ENCODE data around the gene GRM4. TPM values are rescaled to one million over a fixed set of nuclear protein-coding genes. Genes with fewer than 3 reads are reported as not detected.

GRM4 gene
- total and polyA plus RNA-seq, 10 of the 15 experiments (the other 5 are each of a cell fraction or from before 2014, with no cell fraction given) = 0.01 to 0.31 (median 0.05) TPM; not detected in 2

- no peak overlapping the region for H3K27ac ChIP-seq (ENCODE audit: control insufficient read depth, insufficient read depth)
- POLR2A ChIA-PET = interaction anchor here (0.6 kb wide), 1 partner anchor 992 kb away, joined by 3 read pairs; no protein-coding TSS in a partner anchor
- H3K4me2 ChIP-seq (ENCODE audit: control insufficient read depth, insufficient read depth) = no peak overlapping the region; the same call in 1 of the 2 replicates
- BruUV-seq (replicated peaks) = no TSS peak
- H4K20me1 ChIP-seq (ENCODE audit: control insufficient read depth, insufficient read depth) = no peaks in the 10 kb centered on the region
- CTCF ChIA-PET = no interaction called here
- in situ Hi-C loops (cut with MboI) (no loop called here), intact Hi-C loops (cut with micrococcal nuclease; ENCODE audit: unreplicated experiment) (no loop called here)
- RAD21 ChIA-PET (ENCODE audit: unreplicated experiment) = no interaction called here
- no peaks in the 10 kb centered on the region for H3K9me3 ChIP-seq (replicated peaks; ENCODE audit: control insufficient read depth, insufficient read depth, low read length)
- H3K9ac ChIP-seq (ENCODE audit: control insufficient read depth, insufficient read depth, low read length) = no peak overlapping the region
- peaks cover 22 to 23% of the 10 kb centered on the region in 2 experiments for H3K27me3 ChIP-seq (replicated peaks in 1 of 2; ENCODE audit: control insufficient read depth in 2 of 2, insufficient read depth in 2 of 2, low read length in 1 of 2)
- WGBS (ENCODE audit: insufficient coverage, insufficient replicate concordance, low lambda C conversion rate, missing lambda C conversion rate) = 33% methylated on average over 23 of the region's 23 CpGs
- ATAC-seq (no peak), FAIRE-seq (no peak), DNase-seq (ENCODE audit: low read depth, low spot score) (no peak)
- H3K4me3 ChIP-seq = no peak overlapping the region
- H3K36me3 ChIP-seq (ENCODE audit: control insufficient read depth in 2 of 2, insufficient read depth in 2 of 2, low read length in 1 of 2) = no peaks in the 10 kb centered on the region
- H2AFZ ChIP-seq (ENCODE audit: control insufficient read depth, low read depth, low read length) = no peak overlapping the region
- SMC1A ChIA-PET (ENCODE audit: uncharacterized antibody, unreplicated experiment) = no interaction called here
- peaks cover 3% of the 10 kb centered on the region for H3K4me1 ChIP-seq (ENCODE audit: control insufficient read depth, insufficient read depth, low read length)
- H3K79me2 ChIP-seq (ENCODE audit: control insufficient read depth, insufficient read depth, low read length) = no peaks in the 10 kb centered on the region
- TF ChIP-seq ZNF687 (IDR thresholded peaks at IDR 0.05) = no peak
- no peak for TF ChIP-seq FOS (IDR thresholded peaks at IDR 0.05; ENCODE audit: borderline replicate concordance, extremely low read depth, insufficient read length)
- no peak for TF ChIP-seq DPF2 (IDR thresholded peaks at IDR 0.05)
- no peak for TF ChIP-seq SIN3A (IDR thresholded peaks at IDR 0.05; ENCODE audit: low read depth, low read length)
- no peak for TF ChIP-seq PRDM15 (CRISPR knock-in tag; IDR thresholded peaks at IDR 0.05)
- no peak for TF ChIP-seq FOXK2 (IDR thresholded peaks at IDR 0.05)
- no peak for TF ChIP-seq SMAD5 (IDR thresholded peaks at IDR 0.05; ENCODE audit: low read depth)
- TF ChIP-seq CEBPB (IDR thresholded peaks at IDR 0.05; ENCODE audit: borderline replicate concordance in 1 of 2, low read depth in 2 of 2, low read length in 2 of 2) = no peak
- no peak for TF ChIP-seq ETV6 (conservative IDR thresholded peaks at IDR 0.05 in 1 of 2, IDR thresholded peaks at IDR 0.05 in 1 of 2; ENCODE audit: borderline replicate concordance in 1 of 2, low read depth in 1 of 2)
- no peak for TF ChIP-seq MTA2 (IDR thresholded peaks at IDR 0.05; ENCODE audit: low read depth)
- no peak for TF ChIP-seq REST (IDR thresholded peaks at IDR 0.05; ENCODE audit: low read depth, low read length)
- TF ChIP-seq POLR2A (IDR thresholded peaks at IDR 0.05; ENCODE audit: low read depth, low read length) = no peak
Observed at GRCh38 chr6:34143196-34143883, 2.5 kb downstream of the GRM4 start.

Data from GM12878 (cell line).